Stimulated activated CD8-positive, alpha-beta memory T cell treated with anti-CD3 and anti-CD28 coated beads, Interleukin-2, amount 100 ng/mL, for 1 hour (primary cell): ENCODE results near the gene METTL21C.

ENCODE experiments used
- DNase-seq, 2 donors: peaks; one replicate each; pipeline ENCODE4 v3.0.0-alpha.2; 2020; ENCODE audit warnings: low read depth in 2 of 2

The METTL21C gene

GRCh38 chr13:102697929-102698648 lies 3.2 kb upstream of the METTL21C start:
- DNase-seq = no peak

GRCh38 chr13:102697264-102697663 lies 2.4 kb upstream of the METTL21C start:
- DNase-seq = no peak

- DNase-seq = no peak
Measured at GRCh38 chr13:102696465-102696864, 1.6 kb upstream of the METTL21C start.

- no peak for DNase-seq
Measured at GRCh38 chr13:102693776-102694175, 1.1 kb downstream of the METTL21C start.

- DNase-seq = no peak
Measured at GRCh38 chr13:102693250-102693649, 1.6 kb downstream of the METTL21C start.

- DNase-seq = no peak
Measured at GRCh38 chr13:102692491-102692826, 2.4 kb downstream of the METTL21C start.

GRCh38 chr13:102690883-102691282 lies 4.0 kb downstream of the METTL21C start:
- no peak for DNase-seq

GRCh38 chr13:102688306-102688973 lies 6.4 kb downstream of the METTL21C start:
- no peak for DNase-seq

- DNase-seq = no peak
Measured at GRCh38 chr13:102687520-102687919, 7.3 kb downstream of the METTL21C start.

GRCh38 chr13:102686024-102686423 lies 8.8 kb downstream of the METTL21C start:
- DNase-seq = no peak

GRCh38 chr13:102683637-102684036 lies 11.2 kb downstream of the METTL21C start:
- no peak for DNase-seq

- no peak for DNase-seq
Measured at GRCh38 chr13:102682727-102683126, 12.1 kb downstream of the METTL21C start.

- no peak for DNase-seq
Measured at GRCh38 chr13:102682211-102682610, 12.6 kb downstream of the METTL21C start.

GRCh38 chr13:102680842-102681740 lies 13.8 kb downstream of the METTL21C start:
- no peak for DNase-seq

GRCh38 chr13:102680133-102680717 lies 14.6 kb downstream of the METTL21C start:
- no peak for DNase-seq

GRCh38 chr13:102679449-102680132 lies 15.3 kb downstream of the METTL21C start:
- DNase-seq = no peak

- no peak for DNase-seq
Measured at GRCh38 chr13:102678339-102679107, 16.3 kb downstream of the METTL21C start.

- no peak for DNase-seq
Measured at GRCh38 chr13:102677122-102677521, 17.7 kb downstream of the METTL21C start.

GRCh38 chr13:102675115-102675514 lies 19.7 kb downstream of the METTL21C start:
- DNase-seq = no peak

- no peak for DNase-seq
Measured at GRCh38 chr13:102670130-102670529, 24.7 kb downstream of the METTL21C start.

GRCh38 chr13:102667911-102668310 lies 26.9 kb downstream of the METTL21C start:
- no peak for DNase-seq
